ENCODE results near the gene TRUB1.

TRUB1 gene

GRCh38 chr10:114974625-114975024 lies 36.6 kb downstream of the TRUB1 start:
- DNase-seq (ENCODE audit: extremely low read depth in 1 of 2, low read depth in 1 of 2), result no peak

- no peak for DNase-seq (ENCODE audit: extremely low read depth in 1 of 2, low read depth in 1 of 2)
These were observed 37.1 kb downstream of the TRUB1 start for GRCh38 chr10:114975091-114975490.

GRCh38 chr10:114982989-114983388 lies 45.0 kb downstream of the TRUB1 start:
- DNase-seq (ENCODE audit: extremely low read depth in 1 of 2, low read depth in 1 of 2), result no peak

- no peak for DNase-seq (ENCODE audit: extremely low read depth in 1 of 2, low read depth in 1 of 2)
These were observed 50.0 kb downstream of the TRUB1 start for GRCh38 chr10:114987995-114988394.

GRCh38 chr10:114990586-114990985 lies 52.6 kb downstream of the TRUB1 start:
- DNase-seq (ENCODE audit: extremely low read depth in 1 of 2, low read depth in 1 of 2), result no peak

- DNase-seq (ENCODE audit: extremely low read depth in 1 of 2, low read depth in 1 of 2), result no peak
These were observed 53.0 kb downstream of the TRUB1 start for GRCh38 chr10:114990991-114991390.

GRCh38 chr10:114992189-114992775 lies 54.3 kb downstream of the TRUB1 start:
- DNase-seq (ENCODE audit: extremely low read depth in 1 of 2, low read depth in 1 of 2), result no peak

- no peak for DNase-seq (ENCODE audit: extremely low read depth in 1 of 2, low read depth in 1 of 2)
These were observed 57.7 kb downstream of the TRUB1 start for GRCh38 chr10:114995468-114996247.

- no peak for DNase-seq (ENCODE audit: extremely low read depth in 1 of 2, low read depth in 1 of 2)
These were observed 58.5 kb downstream of the TRUB1 start for GRCh38 chr10:114996542-114996941.

- DNase-seq (ENCODE audit: extremely low read depth in 1 of 2, low read depth in 1 of 2), result no peak
These were observed 61.0 kb downstream of the TRUB1 start for GRCh38 chr10:114998993-114999392.

GRCh38 chr10:115001506-115002381 lies 63.7 kb downstream of the TRUB1 start:
- DNase-seq (ENCODE audit: extremely low read depth in 1 of 2, low read depth in 1 of 2), result no peak

- no peak for DNase-seq (ENCODE audit: extremely low read depth in 1 of 2, low read depth in 1 of 2)
These were observed 65.4 kb downstream of the TRUB1 start for GRCh38 chr10:115003396-115003795.

GRCh38 chr10:115004236-115004862 lies 66.4 kb downstream of the TRUB1 start:
- no peak for DNase-seq (ENCODE audit: extremely low read depth in 1 of 2, low read depth in 1 of 2)

GRCh38 chr10:115005771-115006170 lies 67.8 kb downstream of the TRUB1 start:
- no peak for DNase-seq (ENCODE audit: extremely low read depth in 1 of 2, low read depth in 1 of 2)

- DNase-seq (ENCODE audit: extremely low read depth in 1 of 2, low read depth in 1 of 2), result no peak
These were observed 80.4 kb downstream of the TRUB1 start for GRCh38 chr10:115018185-115018931.

GRCh38 chr10:115020449-115020848 lies 82.5 kb downstream of the TRUB1 start:
- no peak for DNase-seq (ENCODE audit: extremely low read depth in 1 of 2, low read depth in 1 of 2)

- DNase-seq (ENCODE audit: extremely low read depth in 1 of 2, low read depth in 1 of 2), result no peak
These were observed 84.7 kb downstream of the TRUB1 start for GRCh38 chr10:115022733-115023132.

GRCh38 chr10:115023715-115024114 lies 85.7 kb downstream of the TRUB1 start:
- no peak for DNase-seq (ENCODE audit: extremely low read depth in 1 of 2, low read depth in 1 of 2)

GRCh38 chr10:115024371-115024770 lies 86.4 kb downstream of the TRUB1 start:
- no peak for DNase-seq (ENCODE audit: extremely low read depth in 1 of 2, low read depth in 1 of 2)

GRCh38 chr10:115026056-115026745 lies 88.2 kb downstream of the TRUB1 start:
- no peak for DNase-seq (ENCODE audit: extremely low read depth in 1 of 2, low read depth in 1 of 2)

Measured in stimulated activated CD8-positive, alpha-beta memory T cell treated with anti-CD3 and anti-CD28 coated beads, Interleukin-7, amount 100 ng/mL, for 48 hours (primary cell).